ENCODE data around the gene CAPN11.

The CAPN11 gene

DNA sequence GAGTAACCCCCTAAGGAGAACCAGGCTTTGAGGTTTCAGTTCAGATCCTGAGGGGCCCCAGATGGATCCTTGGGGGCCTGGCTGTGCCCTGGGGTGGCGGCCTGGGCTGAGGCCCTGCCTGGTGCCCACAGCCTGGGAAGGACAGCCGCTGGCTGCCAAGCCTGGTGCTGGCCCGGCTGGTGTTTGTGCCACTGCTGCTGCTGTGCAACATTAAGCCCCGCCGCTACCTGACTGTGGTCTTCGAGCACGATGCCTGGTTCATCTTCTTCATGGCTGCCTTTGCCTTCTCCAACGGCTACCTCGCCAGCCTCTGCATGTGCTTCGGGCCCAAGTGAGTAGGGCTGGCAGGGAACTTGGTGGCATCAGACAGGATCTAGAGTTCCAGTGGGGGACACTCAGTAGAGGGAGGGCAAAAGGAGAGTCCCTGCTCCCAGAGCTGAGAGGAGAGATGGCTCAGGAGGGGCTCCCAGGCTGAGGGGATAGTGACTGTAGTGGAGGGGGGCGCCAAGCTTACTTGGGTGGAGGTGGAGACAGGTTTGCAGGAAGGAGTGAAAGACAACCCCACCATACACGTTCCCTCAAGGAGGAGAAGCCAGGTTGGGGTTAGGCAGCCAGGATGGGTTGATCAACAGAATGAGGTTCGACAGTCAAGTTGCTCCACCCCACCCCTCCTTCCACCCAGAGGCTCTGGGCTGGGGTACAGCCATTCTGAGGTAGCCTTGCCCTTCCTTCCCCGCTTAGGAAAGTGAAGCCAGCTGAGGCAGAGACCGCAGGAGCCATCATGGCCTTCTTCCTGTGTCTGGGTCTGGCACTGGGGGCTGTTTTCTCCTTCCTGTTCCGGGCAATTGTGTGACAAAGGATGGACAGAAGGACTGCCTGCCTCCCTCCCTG is 74.3 kb downstream of the CAPN11 start:
- Histone ChIP-seq H3K36me3 (ENCODE audit: control insufficient read depth, insufficient read depth, low read length) (peaks cover 68% of the 10 kb centered on the region), H3K27me3 (ENCODE audit: control insufficient read depth, insufficient read depth, low read length) (no peaks in the 10 kb centered on the region), H3K9me3 (ENCODE audit: control insufficient read depth, insufficient read depth, low read length) (no peaks in the 10 kb centered on the region), H3K9ac (ENCODE audit: low read depth, low read length) (no peak overlapping the region), H3K4me1 (ENCODE audit: control insufficient read depth, insufficient read depth, low read length) (peaks cover 13% of the 10 kb centered on the region), H3K4me3 (ENCODE audit: low read depth, low read length) (no peak overlapping the region), H3K27ac (ENCODE audit: low read depth, low read length) (no peak overlapping the region)

DNA sequence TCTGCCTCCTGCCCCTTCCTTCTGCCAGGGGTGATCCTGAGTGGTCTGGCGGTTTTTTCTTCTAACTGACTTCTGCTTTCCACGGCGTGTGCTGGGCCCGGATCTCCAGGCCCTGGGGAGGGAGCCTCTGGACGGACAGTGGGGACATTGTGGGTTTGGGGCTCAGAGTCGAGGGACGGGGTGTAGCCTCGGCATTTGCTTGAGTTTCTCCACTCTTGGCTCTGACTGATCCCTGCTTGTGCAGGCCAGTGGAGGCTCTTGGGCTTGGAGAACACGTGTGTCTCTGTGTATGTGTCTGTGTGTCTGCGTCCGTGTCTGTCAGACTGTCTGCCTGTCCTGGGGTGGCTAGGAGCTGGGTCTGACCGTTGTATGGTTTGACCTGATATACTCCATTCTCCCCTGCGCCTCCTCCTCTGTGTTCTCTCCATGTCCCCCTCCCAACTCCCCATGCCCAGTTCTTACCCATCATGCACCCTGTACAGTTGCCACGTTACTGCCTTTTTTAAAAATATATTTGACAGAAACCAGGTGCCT is 75.0 kb downstream of the CAPN11 start:
- Histone ChIP-seq H3K4me1 (ENCODE audit: control insufficient read depth, insufficient read depth, low read length) (peaks cover 13% of the 10 kb centered on the region), H3K4me3 (ENCODE audit: low read depth, low read length) (no peak overlapping the region), H3K9me3 (ENCODE audit: control insufficient read depth, insufficient read depth, low read length) (no peaks in the 10 kb centered on the region), H3K36me3 (ENCODE audit: control insufficient read depth, insufficient read depth, low read length) (peaks cover 61% of the 10 kb centered on the region), H3K9ac (ENCODE audit: low read depth, low read length) (no peak overlapping the region), H3K27me3 (ENCODE audit: control insufficient read depth, insufficient read depth, low read length) (peaks cover 2% of the 10 kb centered on the region; the same call in 1 of the 2 replicates), H3K27ac (ENCODE audit: low read depth, low read length) (peak overlapping the region; percentile 81)

Data from HUES48 (cell line).